ENCODE measurements around the gene EIF5A. TPM values are rescaled to one million over a fixed set of nuclear protein-coding genes. Genes with fewer than 3 reads are reported as not detected.
A peak's percentile ranks its signal among the peaks of the same experiment; 100 is the strongest.

Gene EIF5A
- total RNA-seq, 1 donor from 2014 or later, result 799 TPM

GRCh38 chr17:7313088-7313889, 5.9 kb downstream of the EIF5A start:
- no peak for DNase-seq (ENCODE audit: low read depth, low spot score)

GRCh38 chr17:7313890-7314718, 6.7 kb downstream of the EIF5A start:
- DNase-seq (ENCODE audit: low read depth, low spot score), result no peak

GRCh38 chr17:7314719-7315569, 7.5 kb downstream of the EIF5A start, which contains the start of gene GPS2:
Gene GPS2, minus strand, starts transcription at chr17:7315360. Its CDS starts 308 bp downstream, at chr17:7315052.
- peak; percentile 27 for DNase-seq (ENCODE audit: low read depth, low spot score)

GRCh38 chr17:7315570-7316235, 8.3 kb downstream of the EIF5A start:
- DNase-seq (ENCODE audit: low read depth, low spot score), result no peak

GRCh38 chr17:7317161-7317803, 9.9 kb downstream of the EIF5A start:
- DNase-seq (ENCODE audit: low read depth, low spot score), result no peak

GRCh38 chr17:7318121-7318860, 10.9 kb downstream of the EIF5A start:
- DNase-seq (ENCODE audit: low read depth, low spot score), result no peak

- DNase-seq (ENCODE audit: low read depth, low spot score), result no peak
These were observed 14.0 kb downstream of the EIF5A start for GRCh38 chr17:7321466-7321865.

- DNase-seq (ENCODE audit: low read depth, low spot score), result no peak
These were observed 15.2 kb downstream of the EIF5A start for GRCh38 chr17:7322520-7323194.

GRCh38 chr17:7323731-7324437, 16.5 kb downstream of the EIF5A start:
- DNase-seq (ENCODE audit: low read depth, low spot score), result no peak

GRCh38 chr17:7324438-7324779, 17.0 kb downstream of the EIF5A start:
- DNase-seq (ENCODE audit: low read depth, low spot score), result no peak

GRCh38 chr17:7325031-7325528, 17.7 kb downstream of the EIF5A start:
- DNase-seq (ENCODE audit: low read depth, low spot score), result no peak

- no peak for DNase-seq (ENCODE audit: low read depth, low spot score)
These were observed 18.8 kb downstream of the EIF5A start for GRCh38 chr17:7326186-7326585.

GRCh38 chr17:7327056-7327455, 19.6 kb downstream of the EIF5A start:
- no peak for DNase-seq (ENCODE audit: low read depth, low spot score)

GRCh38 chr17:7327501-7327900, 20.1 kb downstream of the EIF5A start:
- no peak for DNase-seq (ENCODE audit: low read depth, low spot score)

- no peak for DNase-seq (ENCODE audit: low read depth, low spot score)
These were observed 20.6 kb downstream of the EIF5A start for GRCh38 chr17:7328009-7328408.

- DNase-seq (ENCODE audit: low read depth, low spot score), result no peak
These were observed 21.5 kb downstream of the EIF5A start, which contains the start of gene NEURL4 for GRCh38 chr17:7328840-7329373. Gene NEURL4, minus strand, starts transcription at chr17:7329335. Its CDS starts 23 bp downstream, at chr17:7329312.

GRCh38 chr17:7329374-7329996, 22.1 kb downstream of the EIF5A start:
- DNase-seq (ENCODE audit: low read depth, low spot score), result peak; percentile 96
